Choroid plexus epithelial cell (primary cell): ENCODE measurements around the gene THSD7A.
A peak's percentile ranks its signal among the peaks of the same experiment; 100 is the strongest.

Experiments used
- DNase-seq: peaks from one replicate; pipeline ENCODE4 v3.0.0-alpha.2; 2010; ENCODE audit warnings: low read depth
- H3K4me3 ChIP-seq: 2 replicates; pipeline ENCODE4 v1.5.1; 2011; ENCODE audit warnings: low read depth, mild to moderate bottlenecking, control low read depth, low read length, moderate library complexity
- CTCF ChIP-seq: conservative IDR thresholded peaks from 2 replicates; pipeline ENCODE4 v1.5.1; 2011; ENCODE audit warnings: low read depth, mild to moderate bottlenecking, control low read depth, inconsistent platforms, low read length, moderate library complexity

The THSD7A gene

GRCh38 chr7:11329626-11330025, 502.4 kb downstream of the THSD7A start:
- DNase-seq: no peak
- H3K4me3 ChIP-seq: no peak overlapping the region

GRCh38 chr7:11328309-11328708, 503.7 kb downstream of the THSD7A start:
- DNase-seq: peak; percentile 52
- TF ChIP-seq CTCF: no peak
- no peak overlapping the region for H3K4me3 ChIP-seq

More at GRCh38 chr7:11329626-11330025, 502.4 kb downstream of the THSD7A start:
- TF ChIP-seq CTCF: no peak

GRCh38 chr7:11327633-11328032, 504.4 kb downstream of the THSD7A start:
- no peak for TF ChIP-seq CTCF
- H3K4me3 ChIP-seq: no peak overlapping the region
- DNase-seq: peak; percentile 8
